Spleen (tissue), 7 donors: ENCODE results near the gene CTTNBP2NL.

ENCODE experiments used
- POLR2A ChIP-seq, 3 donors: fragments of 450-650 bp; IDR thresholded peaks; one replicate each; pipeline ENCODE4 v1.5.1; 2017; ENCODE audit warnings: antibody characterized with exemption in 3 of 3, mild to moderate bottlenecking in 1 of 3
- POLR2AphosphoS5 ChIP-seq, 3 donors: sonication (generic); formaldehyde crosslinking; IDR thresholded peaks; one replicate each; pipeline ENCODE4 v1.5.1; 2017; ENCODE audit warnings: antibody characterized with exemption in 3 of 3
- TF ChIP-seq, protein P1 (sequence below), 11 experiments: fragments of 200-600 bp in 7 of 11; fragments of 450-650 bp in 4 of 11; sonication (generic) in 4 of 11; IDR thresholded peaks in 8 of 11; conservative IDR thresholded peaks in 3 of 11; 1 replicate in 7 of 11; 2 replicates in 4 of 11; pipeline versions ENCODE4 v1.4.0 to v1.8.0; 2016 to 2021; ENCODE audit warnings: antibody characterized with exemption in 11 of 11, inconsistent platforms in 4 of 11, mild to moderate bottlenecking in 1 of 11
- donor health status: DM: no; HTN: no; CAD: no; lungs with moderate emphysema.
- donor health status: DM: no; HTN: no; CAD: no.
- donor health status: DM: no; HTN: no; CAD: no.

DNA sequence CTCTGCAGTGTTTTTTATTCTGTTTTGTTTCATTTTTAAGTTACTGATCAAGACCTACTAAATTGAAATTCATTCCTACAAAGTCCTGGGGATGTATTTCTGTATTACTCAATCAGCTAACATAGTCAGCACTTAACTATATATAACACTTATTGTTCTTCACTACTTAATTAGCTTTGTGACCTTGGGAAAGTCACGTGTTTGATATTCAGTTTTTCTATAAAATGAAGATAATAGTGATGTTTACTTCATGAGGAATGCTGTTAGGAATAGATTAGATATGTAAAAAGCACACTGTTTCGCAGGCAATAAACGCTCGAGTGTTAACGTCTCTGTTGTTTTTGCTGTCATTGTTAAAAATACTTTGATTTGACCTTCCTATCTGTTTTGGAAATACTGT is 44.6 kb downstream of the CTTNBP2NL start:
- TF ChIP-seq, protein P1, sequence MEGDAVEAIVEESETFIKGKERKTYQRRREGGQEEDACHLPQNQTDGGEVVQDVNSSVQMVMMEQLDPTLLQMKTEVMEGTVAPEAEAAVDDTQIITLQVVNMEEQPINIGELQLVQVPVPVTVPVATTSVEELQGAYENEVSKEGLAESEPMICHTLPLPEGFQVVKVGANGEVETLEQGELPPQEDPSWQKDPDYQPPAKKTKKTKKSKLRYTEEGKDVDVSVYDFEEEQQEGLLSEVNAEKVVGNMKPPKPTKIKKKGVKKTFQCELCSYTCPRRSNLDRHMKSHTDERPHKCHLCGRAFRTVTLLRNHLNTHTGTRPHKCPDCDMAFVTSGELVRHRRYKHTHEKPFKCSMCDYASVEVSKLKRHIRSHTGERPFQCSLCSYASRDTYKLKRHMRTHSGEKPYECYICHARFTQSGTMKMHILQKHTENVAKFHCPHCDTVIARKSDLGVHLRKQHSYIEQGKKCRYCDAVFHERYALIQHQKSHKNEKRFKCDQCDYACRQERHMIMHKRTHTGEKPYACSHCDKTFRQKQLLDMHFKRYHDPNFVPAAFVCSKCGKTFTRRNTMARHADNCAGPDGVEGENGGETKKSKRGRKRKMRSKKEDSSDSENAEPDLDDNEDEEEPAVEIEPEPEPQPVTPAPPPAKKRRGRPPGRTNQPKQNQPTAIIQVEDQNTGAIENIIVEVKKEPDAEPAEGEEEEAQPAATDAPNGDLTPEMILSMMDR (IDR thresholded peaks at IDR 0.05 in 8 of 11, conservative IDR thresholded peaks at IDR 0.05 in 3 of 11): no peak
- no peak for TF ChIP-seq POLR2AphosphoS5 (IDR thresholded peaks at IDR 0.05)
- TF ChIP-seq POLR2A (IDR thresholded peaks at IDR 0.05): no peak
